LNCaP clone FGC (cell line): ENCODE data around the gene SAMD9L.

Experiments
- DNase-seq: peaks from one replicate; pipeline ENCODE4 v3.0.0-alpha.2; 2011; ENCODE audit warnings: low read depth
- H3K4me3 ChIP-seq: 2 replicates; pipeline ENCODE4 v1.5.1; 2011; ENCODE audit warnings: mild to moderate bottlenecking, low read depth, low read length, control low read depth
- CTCF ChIP-seq: IDR thresholded peaks from 2 replicates; pipeline ENCODE4 v1.5.1; 2012; ENCODE audit warnings: mild to moderate bottlenecking; ENCODE audit not compliant: control insufficient read depth, insufficient read depth; ENCODE audit errors: extremely low read depth

Gene SAMD9L

GRCh38 chr7:93178213-93178612 is 30.0 kb upstream of the SAMD9L start:
- peak; percentile 10 for DNase-seq

GRCh38 chr7:93176992-93177580 is 28.9 kb upstream of the SAMD9L start:
- DNase-seq = no peak
- H3K4me3 ChIP-seq = no peak overlapping the region
- TF ChIP-seq CTCF = no peak

More at GRCh38 chr7:93178213-93178612, 30.0 kb upstream of the SAMD9L start:
- peak; percentile 64 for TF ChIP-seq CTCF
- no peak overlapping the region for H3K4me3 ChIP-seq

GRCh38 chr7:93175219-93175618 is 27.0 kb upstream of the SAMD9L start:
- DNase-seq = no peak
- H3K4me3 ChIP-seq = no peak overlapping the region
- peak; percentile 23; the same call in 1 of the 2 replicates for TF ChIP-seq CTCF

- no peak for TF ChIP-seq CTCF
- DNase-seq = no peak
- no peak overlapping the region for H3K4me3 ChIP-seq
Measured at GRCh38 chr7:93172683-93173082, 24.5 kb upstream of the SAMD9L start.

- no peak for DNase-seq
- TF ChIP-seq CTCF = no peak
- no peak overlapping the region for H3K4me3 ChIP-seq
Measured at GRCh38 chr7:93171606-93172226, 23.5 kb upstream of the SAMD9L start.

GRCh38 chr7:93165447-93165846 is 17.3 kb upstream of the SAMD9L start:
- TF ChIP-seq CTCF = no peak
- H3K4me3 ChIP-seq = no peak overlapping the region
- no peak for DNase-seq

GRCh38 chr7:93164766-93165165 is 16.6 kb upstream of the SAMD9L start:
- no peak for DNase-seq
- no peak overlapping the region for H3K4me3 ChIP-seq
- TF ChIP-seq CTCF = no peak
